ENCODE measurements around the gene CBS.
"Not testable (repeated sequence)": the region's sequence is repeated elsewhere in the genome, so short reads cannot be mapped to it uniquely, and the experiment has no call there.

DNA sequence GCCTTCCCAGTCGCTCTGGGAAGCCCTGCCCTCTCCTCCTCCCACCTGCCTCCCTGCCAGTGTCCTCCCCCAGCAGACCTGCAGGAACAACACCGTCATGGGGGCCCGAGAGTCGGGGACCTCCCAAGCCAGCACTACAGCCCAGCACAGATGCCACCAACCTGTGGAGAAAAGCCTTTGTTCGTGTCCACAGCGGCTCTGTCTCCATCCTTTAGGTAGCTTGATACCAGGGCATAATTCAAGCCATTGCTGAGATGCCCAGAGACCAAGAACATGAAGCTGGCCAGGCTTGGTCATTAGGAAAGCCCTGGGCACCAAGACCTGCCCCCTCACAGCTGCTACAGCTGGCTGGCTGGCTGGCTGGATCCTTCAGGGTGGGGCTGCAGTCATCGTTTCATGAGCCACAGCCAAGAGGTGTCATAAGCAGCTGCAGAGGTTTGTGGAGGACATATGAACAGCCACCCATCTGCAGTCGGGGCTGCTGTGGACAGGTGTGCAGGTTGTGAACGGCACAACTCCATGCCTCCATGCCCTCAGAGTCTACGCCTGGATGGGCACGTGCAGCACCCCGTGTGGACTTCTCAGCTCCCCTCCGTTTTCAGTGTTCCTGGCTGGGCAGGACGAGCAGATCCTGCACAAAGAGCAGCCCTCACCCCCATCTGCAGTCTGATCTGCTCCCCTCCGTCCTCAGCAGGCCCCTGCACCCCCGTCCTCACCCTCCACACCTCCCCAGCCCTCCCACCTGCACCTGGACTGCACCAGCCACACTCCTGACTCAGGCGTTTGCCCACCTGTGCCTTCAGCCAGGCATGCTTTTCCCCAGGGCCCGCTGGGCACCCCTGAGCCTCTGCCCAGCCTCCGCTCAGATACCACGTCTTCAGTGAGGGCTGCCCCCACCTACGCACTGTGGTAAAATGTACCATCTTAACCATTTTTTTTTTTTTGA, 29.5 kb downstream of the CBS start:
- not testable (repeated sequence) for TF ChIP-seq MAX, CTCF (IDR thresholded peaks at IDR 0.05; ENCODE audit: low read depth, low read length)

Data from NB4 (cell line).